Karpas-422 (cell line): ENCODE measurements around the gene CHST13. TPM values are rescaled to one million over a fixed set of nuclear protein-coding genes. Genes with fewer than 3 reads are reported as not detected.

Source experiments
- DNase-seq: peaks from one replicate; pipeline ENCODE4 v3.0.0-alpha.2; 2015
- H2AFZ ChIP-seq: fragments of 200-600 bp; sonication (generic); 2 replicates; pipeline ENCODE4 v1.6.1; 2014; ENCODE audit warnings: antibody characterized with exemption, low read length, mixed read lengths
- H3K27ac ChIP-seq: fragments of 200-600 bp; sonication (generic); 2 replicates; pipeline ENCODE4 v1.5.1; 2014; ENCODE audit warnings: mild to moderate bottlenecking, low read length, moderate library complexity
- H3K27me3 ChIP-seq: fragments of 200-600 bp; sonication (generic); 2 replicates; pipeline ENCODE4 v1.6.1; 2014; ENCODE audit warnings: low read length, mixed read lengths
- H3K36me3 ChIP-seq: fragments of 200-600 bp; sonication (generic); 2 replicates; pipeline ENCODE4 v1.6.1; 2014; ENCODE audit warnings: low read length, mixed read lengths; ENCODE audit not compliant: insufficient read depth
- H3K4me1 ChIP-seq: fragments of 200-600 bp; sonication (generic); 2 replicates; pipeline ENCODE4 v1.6.1; 2014; ENCODE audit warnings: mild to moderate bottlenecking, low read length, mixed read lengths
- H3K4me2 ChIP-seq: fragments of 200-600 bp; sonication (generic); 2 replicates; pipeline ENCODE4 v1.6.1; 2014; ENCODE audit warnings: low read length, low read depth, mild to moderate bottlenecking; ENCODE audit not compliant: poor library complexity, severe bottlenecking
- H3K4me3 ChIP-seq: fragments of 200-600 bp; sonication (generic); 2 replicates; pipeline ENCODE4 v1.5.1; 2014; ENCODE audit warnings: mild to moderate bottlenecking, antibody characterized with exemption, low read length, mixed read lengths
- H3K79me2 ChIP-seq: fragments of 200-600 bp; sonication (generic); 2 replicates; pipeline ENCODE4 v1.6.1; 2014; ENCODE audit warnings: mild to moderate bottlenecking, low read length, mixed read lengths
- H3K9ac ChIP-seq: fragments of 200-600 bp; sonication (generic); 2 replicates; pipeline ENCODE4 v1.6.0; 2014; ENCODE audit warnings: low read length
- H3K9me2 ChIP-seq: fragments of 200-600 bp; sonication (generic), shearing (Covaris generic); replicated peaks from 2 replicates; pipeline ENCODE4 v1.6.0; 2014; ENCODE audit warnings: mild to moderate bottlenecking, low read length, moderate library complexity; ENCODE audit not compliant: insufficient read depth
- H3K9me3 ChIP-seq: fragments of 300-700, 200-600 bp; sonication (generic); 2 replicates; pipeline ENCODE4 v1.6.1; 2014; ENCODE audit warnings: low read length, mixed read lengths
- H4K20me1 ChIP-seq: fragments of 200-600 bp; sonication (generic); 2 replicates; pipeline ENCODE4 v1.6.1; 2014; ENCODE audit warnings: mild to moderate bottlenecking, antibody characterized with exemption, low read length, low read depth; ENCODE audit not compliant: insufficient read depth
- total RNA-seq: library from RNA; depleted of rRNA; stranded (reverse); fragments of >200 nt; shearing (Covaris generic); gene quantifications from 2 replicates; pipeline ENCODE4 v1.2.3, GENCODE V29; 2014; ENCODE audit warnings: low replicate concordance

The CHST13 gene
- total RNA-seq, 1 experiment from 2014 or later, result not detected

DNA sequence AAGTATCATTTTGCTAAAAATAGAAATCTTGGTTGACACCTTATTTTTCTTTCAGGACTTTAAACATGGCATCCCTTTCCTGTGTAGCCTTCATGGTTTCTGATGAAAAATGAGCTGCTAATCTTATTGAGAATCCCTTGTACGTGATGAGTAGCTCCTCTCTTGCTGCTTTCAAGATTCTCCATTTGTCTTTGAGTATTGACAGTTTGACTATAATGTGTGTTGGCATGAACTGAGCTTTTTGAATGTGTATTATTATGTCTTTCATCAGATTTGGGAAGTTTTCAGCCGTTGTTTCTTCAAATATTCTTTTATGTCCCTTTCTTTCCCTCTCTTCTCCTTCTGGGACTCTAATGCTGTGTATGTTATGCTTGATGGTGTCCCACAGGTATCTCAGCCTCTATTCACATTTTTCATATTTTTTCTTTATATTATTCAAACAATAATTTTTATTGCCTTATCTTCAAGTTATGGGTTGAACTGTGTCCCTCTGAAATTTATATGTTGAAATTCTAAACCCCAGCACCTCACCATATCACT, 38.9 kb downstream of the CHST13 start:
- no peak overlapping the region for H3K4me2 ChIP-seq
- no peaks in the 10 kb centered on the region for H3K79me2 ChIP-seq
- H3K4me1 ChIP-seq, result no peaks in the 10 kb centered on the region
- H3K27me3 ChIP-seq, result no peaks in the 10 kb centered on the region
- no peak overlapping the region for H3K9ac ChIP-seq
- no peaks in the 10 kb centered on the region for H3K36me3 ChIP-seq
- no peaks in the 10 kb centered on the region for H3K9me2 ChIP-seq
- H3K9me3 ChIP-seq, result no peaks in the 10 kb centered on the region
- DNase-seq, result no peak
- H3K4me3 ChIP-seq, result no peak overlapping the region
- no peaks in the 10 kb centered on the region for H4K20me1 ChIP-seq
- no peak overlapping the region for H3K27ac ChIP-seq
- H2AFZ ChIP-seq, result no peak overlapping the region

- Histone ChIP-seq H3K9ac (no peak overlapping the region), H3K36me3 (no peaks in the 10 kb centered on the region), H3K4me2 (no peak overlapping the region), H3K27me3 (no peaks in the 10 kb centered on the region), H3K4me3 (no peak overlapping the region), H3K4me1 (no peaks in the 10 kb centered on the region), H3K9me3 (no peaks in the 10 kb centered on the region), H2AFZ (no peak overlapping the region), H3K79me2 (no peaks in the 10 kb centered on the region), H4K20me1 (no peaks in the 10 kb centered on the region), H3K27ac (no peak overlapping the region), H3K9me2 (no peaks in the 10 kb centered on the region)
- DNase-seq, result no peak
These were observed 43.9 kb downstream of the CHST13 start for GRCh38 chr3:126567696-126568438.

DNA sequence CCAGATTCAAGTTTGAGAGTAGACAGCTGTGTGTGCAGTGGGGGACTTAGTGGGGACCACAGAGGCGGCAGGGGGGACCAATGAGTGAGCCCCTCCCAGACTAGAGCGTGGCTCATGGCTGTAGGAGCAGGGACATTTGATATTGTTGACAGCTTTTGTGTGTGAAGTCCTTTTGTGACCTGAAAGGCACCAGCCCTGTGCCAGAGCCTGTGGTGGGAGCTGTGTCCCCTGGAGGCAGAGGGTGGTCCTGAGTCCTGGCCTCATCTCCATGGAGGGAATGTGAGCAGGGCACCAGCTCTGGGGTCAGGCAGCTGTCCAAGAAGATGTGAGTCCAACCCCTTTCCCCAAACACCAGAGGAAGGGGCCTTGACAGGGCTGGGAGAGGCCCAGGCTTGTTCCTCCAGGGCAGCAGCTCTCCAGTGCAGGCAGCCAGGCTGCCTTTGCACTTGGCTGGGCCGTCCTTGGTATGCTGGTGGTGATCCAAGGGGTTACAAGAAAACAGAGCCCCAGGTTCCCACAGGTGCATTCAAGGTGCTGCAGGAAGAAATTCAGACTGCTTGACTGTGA, 44.9 kb downstream of the CHST13 start:
- Histone ChIP-seq H3K79me2 (no peaks in the 10 kb centered on the region), H4K20me1 (no peaks in the 10 kb centered on the region), H3K4me1 (no peaks in the 10 kb centered on the region), H3K27ac (no peak overlapping the region), H2AFZ (no peak overlapping the region), H3K36me3 (no peaks in the 10 kb centered on the region), H3K9ac (no peak overlapping the region), H3K4me2 (no peak overlapping the region), H3K9me2 (no peaks in the 10 kb centered on the region), H3K9me3 (no peaks in the 10 kb centered on the region), H3K4me3 (no peak overlapping the region), H3K27me3 (no peaks in the 10 kb centered on the region)
- no peak for DNase-seq

DNA sequence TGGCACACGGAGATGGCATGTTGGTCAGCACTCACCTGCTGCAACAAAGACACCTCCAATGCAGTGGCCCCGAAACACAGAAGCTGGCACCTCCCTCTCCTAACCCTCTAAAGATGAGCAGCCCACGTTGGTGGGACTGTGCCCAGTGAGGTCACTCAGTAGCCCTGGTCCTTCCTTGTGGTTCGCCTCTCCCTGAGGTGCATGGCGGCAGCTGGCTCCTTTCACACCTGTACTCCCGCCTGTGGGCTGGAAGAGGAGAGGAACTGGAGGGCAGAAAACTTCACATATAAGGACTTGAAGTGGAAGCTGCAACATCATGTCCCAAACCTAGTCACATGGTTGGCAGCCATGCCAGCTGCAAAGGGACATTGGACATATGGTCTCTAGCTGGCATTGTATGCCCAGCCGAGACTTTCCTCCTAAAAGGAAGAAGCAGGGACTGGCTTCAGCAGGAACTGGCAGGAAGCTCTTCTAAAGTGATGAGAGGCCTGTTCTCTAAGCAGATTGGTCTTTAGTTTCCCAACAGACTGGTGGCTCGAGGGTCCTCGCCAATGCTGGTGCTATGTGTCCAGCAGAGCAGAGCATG, 45.5 kb downstream of the CHST13 start:
- Histone ChIP-seq H4K20me1 (no peaks in the 10 kb centered on the region), H3K36me3 (no peaks in the 10 kb centered on the region), H3K9me3 (no peaks in the 10 kb centered on the region), H3K4me3 (no peak overlapping the region), H3K4me2 (no peak overlapping the region), H3K9ac (no peak overlapping the region), H3K4me1 (no peaks in the 10 kb centered on the region), H3K79me2 (no peaks in the 10 kb centered on the region), H3K9me2 (no peaks in the 10 kb centered on the region), H3K27me3 (no peaks in the 10 kb centered on the region), H3K27ac (no peak overlapping the region), H2AFZ (no peak overlapping the region)
- DNase-seq, result no peak

GRCh38 chr3:126570103-126570541, 46.2 kb downstream of the CHST13 start:
- Histone ChIP-seq H3K4me3 (no peak overlapping the region), H2AFZ (no peak overlapping the region), H3K79me2 (no peaks in the 10 kb centered on the region), H3K36me3 (no peaks in the 10 kb centered on the region), H3K4me1 (no peaks in the 10 kb centered on the region), H3K9ac (no peak overlapping the region), H3K4me2 (no peak overlapping the region), H4K20me1 (no peaks in the 10 kb centered on the region), H3K27ac (no peak overlapping the region), H3K9me3 (no peaks in the 10 kb centered on the region), H3K9me2 (no peaks in the 10 kb centered on the region), H3K27me3 (no peaks in the 10 kb centered on the region)
- DNase-seq, result no peak

DNA sequence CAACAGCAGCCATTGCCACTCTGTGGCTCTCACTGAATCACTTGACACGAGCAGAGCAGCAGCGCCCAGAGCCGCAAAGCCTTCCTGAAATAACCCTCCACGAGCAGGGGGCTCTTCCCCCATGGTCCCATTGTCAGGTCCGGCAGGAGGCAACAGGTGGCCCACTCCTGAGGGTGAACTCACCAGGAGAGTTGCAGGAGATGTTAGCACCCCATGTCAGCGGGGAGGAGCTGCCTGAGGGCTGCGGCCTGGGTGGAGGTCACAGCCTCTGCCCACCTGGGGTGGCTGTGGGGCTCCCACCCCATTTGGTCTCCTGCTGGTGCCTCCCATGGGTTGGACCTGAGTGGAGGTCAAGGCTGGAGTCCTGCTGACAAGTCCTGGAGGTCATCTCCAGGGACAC, 47.1 kb downstream of the CHST13 start:
- no peak overlapping the region for H3K4me3 ChIP-seq
- no peaks in the 10 kb centered on the region for H3K9me3 ChIP-seq
- no peak overlapping the region for H3K9ac ChIP-seq
- no peaks in the 10 kb centered on the region for H3K36me3 ChIP-seq
- DNase-seq, result no peak
- H2AFZ ChIP-seq, result no peak overlapping the region
- no peaks in the 10 kb centered on the region for H3K27me3 ChIP-seq
- no peaks in the 10 kb centered on the region for H3K4me1 ChIP-seq
- H3K4me2 ChIP-seq, result no peak overlapping the region
- no peaks in the 10 kb centered on the region for H3K79me2 ChIP-seq
- H4K20me1 ChIP-seq, result no peaks in the 10 kb centered on the region
- H3K27ac ChIP-seq, result no peak overlapping the region
- no peaks in the 10 kb centered on the region for H3K9me2 ChIP-seq

DNA sequence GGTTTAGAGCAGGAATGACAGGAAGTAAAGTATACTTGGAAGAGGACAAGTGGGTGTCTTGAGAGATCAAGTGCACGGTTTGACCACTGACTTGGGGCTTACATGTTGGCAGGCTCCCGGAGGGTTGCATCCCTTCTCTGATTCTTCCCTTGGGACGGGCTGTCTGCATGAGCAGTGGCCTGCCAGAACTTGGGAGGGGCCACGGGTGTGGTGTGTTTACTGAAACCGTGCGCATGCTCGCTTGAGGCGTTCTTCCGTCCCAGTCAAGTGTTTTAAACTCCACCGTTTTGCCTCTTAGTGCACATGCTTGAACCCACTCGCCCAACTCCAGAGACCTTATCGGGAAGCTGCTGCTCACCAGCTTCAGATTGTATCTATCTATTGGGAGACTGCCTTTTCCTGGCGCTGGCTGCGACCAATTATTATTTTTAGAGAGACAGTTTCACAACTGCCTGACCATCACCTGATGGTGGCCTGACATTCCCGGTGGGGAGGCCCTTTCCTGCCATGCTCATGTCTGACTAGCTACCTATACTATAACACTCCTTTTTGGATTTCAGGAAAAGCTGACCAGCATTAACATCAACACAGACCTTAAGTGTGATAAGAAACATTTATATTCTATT, 49.6 kb downstream of the CHST13 start:
- Histone ChIP-seq H3K4me2 (no peak overlapping the region), H3K9me3 (no peaks in the 10 kb centered on the region), H3K9ac (no peak overlapping the region), H3K27ac (no peak overlapping the region), H3K36me3 (no peaks in the 10 kb centered on the region), H3K4me3 (no peak overlapping the region), H3K4me1 (no peaks in the 10 kb centered on the region), H3K27me3 (no peaks in the 10 kb centered on the region), H3K79me2 (no peaks in the 10 kb centered on the region), H3K9me2 (no peaks in the 10 kb centered on the region), H4K20me1 (no peaks in the 10 kb centered on the region), H2AFZ (no peak overlapping the region)
- no peak for DNase-seq

DNA sequence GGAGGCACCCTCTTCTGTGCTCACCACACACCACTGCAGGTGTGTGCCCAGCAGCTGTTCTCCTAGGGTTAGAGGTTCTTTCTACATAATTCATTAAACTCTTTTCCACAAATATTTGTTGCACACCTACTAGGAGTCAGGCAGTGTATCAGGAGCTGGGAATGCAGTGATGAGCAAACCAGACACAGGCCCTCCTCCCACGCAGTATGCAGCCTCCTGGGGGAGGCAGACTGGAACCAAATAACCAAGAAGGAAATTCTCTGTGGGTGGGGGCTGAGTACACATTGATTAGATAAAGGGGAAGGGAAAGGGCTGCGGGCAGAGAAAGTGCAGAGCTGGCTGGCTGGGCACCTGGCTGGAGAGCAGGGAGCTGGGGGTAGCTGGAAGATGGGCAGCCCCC, 53.3 kb downstream of the CHST13 start:
- no peak overlapping the region for H3K4me3 ChIP-seq
- H3K27me3 ChIP-seq, result no peaks in the 10 kb centered on the region
- no peak overlapping the region for H3K4me2 ChIP-seq
- no peaks in the 10 kb centered on the region for H3K36me3 ChIP-seq
- H3K9me3 ChIP-seq, result no peaks in the 10 kb centered on the region
- no peak for DNase-seq
- H3K79me2 ChIP-seq, result no peaks in the 10 kb centered on the region
- no peaks in the 10 kb centered on the region for H3K9me2 ChIP-seq
- no peak overlapping the region for H2AFZ ChIP-seq
- H3K4me1 ChIP-seq, result no peaks in the 10 kb centered on the region
- no peaks in the 10 kb centered on the region for H4K20me1 ChIP-seq
- no peak overlapping the region for H3K27ac ChIP-seq
- H3K9ac ChIP-seq, result no peak overlapping the region
